HG03460 (cell line): ENCODE results near the gene SLC25A23.
"Not testable (repeated sequence)": the region's sequence is repeated elsewhere in the genome, so short reads cannot be mapped to it uniquely, and the experiment has no call there.

Experiments
- ATAC-seq: cut with Tn5 transposase; IDR thresholded peaks from one replicate; pipeline ENCODE4 v1.9.1; 2021; ENCODE audit not compliant: unreplicated experiment

SLC25A23 gene

GRCh38 chr19:6459262-6460098 lies at the start of gene SLC25A23:
TSS of gene SLC25A23 (minus strand) at chr19:6459792. CDS start at chr19:6459628, 164 bp downstream.
- peak; percentile 38 for ATAC-seq

- not testable (repeated sequence) for ATAC-seq
Observed at GRCh38 chr19:6508028-6508771, 48.6 kb upstream of the SLC25A23 start.

- no peak for ATAC-seq
Observed at GRCh38 chr19:6503407-6504201, 44.0 kb upstream of the SLC25A23 start.

DNA sequence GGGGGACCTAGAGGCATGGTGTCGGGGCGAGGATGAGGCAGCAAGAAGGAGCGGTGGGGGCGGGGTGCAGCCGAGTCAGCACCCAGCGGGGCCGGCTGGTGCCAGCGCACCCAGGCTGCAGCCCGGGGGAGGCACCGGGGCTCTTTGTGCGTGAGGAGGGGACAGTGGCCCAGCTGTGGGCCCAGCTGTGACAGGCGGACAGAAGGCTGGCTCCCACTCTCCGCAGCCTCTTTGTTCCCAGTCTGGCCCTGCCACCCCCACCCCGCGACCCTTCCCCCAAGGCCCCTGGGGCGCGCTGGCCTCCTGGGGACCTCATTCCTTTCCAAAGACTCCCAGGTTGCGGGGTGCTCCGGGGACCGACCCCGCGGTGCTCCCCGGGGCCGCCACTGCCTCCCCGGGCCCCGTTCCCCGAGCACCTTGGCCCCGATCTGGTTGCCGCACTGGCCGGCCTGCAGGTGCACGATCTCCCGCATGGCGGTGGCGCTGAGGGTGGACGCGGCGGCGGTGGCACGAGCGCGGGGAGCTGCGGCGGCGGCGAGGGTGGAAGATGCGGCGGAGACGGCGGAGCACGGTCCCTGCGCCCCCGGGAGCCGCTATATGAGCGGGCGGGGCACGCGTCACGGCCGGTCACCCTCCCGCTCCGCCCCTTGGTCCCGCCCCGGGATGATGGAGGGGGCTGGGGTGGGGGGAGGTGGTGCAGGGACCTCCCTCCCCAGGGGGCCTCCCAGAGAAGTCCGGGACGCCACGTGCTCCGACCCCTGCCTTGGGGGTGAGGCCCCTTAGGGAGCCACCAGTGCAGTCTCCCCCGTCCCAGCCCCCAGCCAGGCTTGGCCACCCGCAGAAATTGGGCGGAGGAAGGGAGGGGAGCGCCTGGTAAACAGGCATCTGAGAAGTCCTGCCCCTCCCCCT lies 42.4 kb upstream of the SLC25A23 start, which contains the start of gene TUBB4A:
Gene TUBB4A (minus strand): TSS at position 570 of the 909 bp plus-strand sequence. CDS start 97 bp downstream, at position 473.
- ATAC-seq = no peak

DNA sequence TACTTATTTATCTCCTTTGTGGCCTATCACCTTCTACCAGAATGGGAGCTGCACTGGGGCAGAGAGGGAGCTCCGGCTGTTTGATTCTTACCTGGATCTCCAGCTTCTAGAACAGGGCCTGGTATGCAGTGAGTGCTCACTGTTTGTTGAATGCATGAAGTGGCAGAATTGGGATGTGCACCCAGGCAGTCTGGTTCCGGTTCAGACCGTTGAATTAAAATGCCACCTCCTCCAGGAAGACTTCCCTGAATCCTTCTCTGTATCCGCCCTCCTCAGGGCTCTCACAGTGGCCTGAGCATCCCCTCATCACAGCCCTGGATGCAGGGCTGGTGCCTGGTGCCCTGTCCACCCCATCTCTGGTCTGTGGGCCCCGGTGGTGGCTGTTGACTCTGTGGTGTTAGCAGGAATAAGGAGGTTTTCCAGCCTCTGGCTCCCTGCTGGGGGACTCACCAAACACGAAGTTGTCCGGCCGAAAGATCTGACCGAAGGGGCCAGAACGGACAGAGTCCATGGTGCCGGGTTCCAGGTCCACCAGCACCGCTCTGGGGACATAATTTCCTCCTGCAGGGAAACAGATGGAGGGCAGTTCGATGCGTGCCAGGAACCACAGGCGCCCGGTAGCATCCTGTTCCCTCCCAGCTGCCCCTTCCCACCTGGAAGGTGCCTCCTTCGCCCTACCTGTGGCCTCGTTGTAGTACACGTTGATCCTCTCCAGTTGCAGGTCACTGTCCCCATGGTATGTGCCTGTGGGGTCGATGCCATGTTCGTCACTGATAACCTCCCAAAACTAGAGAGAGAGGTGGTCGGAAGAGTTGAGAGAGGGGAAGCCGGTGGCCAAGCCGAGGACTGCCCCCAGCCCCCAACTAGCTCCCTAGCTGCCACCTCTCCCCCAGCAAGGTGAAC lies 41.5 kb upstream of the SLC25A23 start:
- no peak for ATAC-seq

- ATAC-seq = no peak
Observed at GRCh38 chr19:6499052-6499790, 39.6 kb upstream of the SLC25A23 start.

DNA sequence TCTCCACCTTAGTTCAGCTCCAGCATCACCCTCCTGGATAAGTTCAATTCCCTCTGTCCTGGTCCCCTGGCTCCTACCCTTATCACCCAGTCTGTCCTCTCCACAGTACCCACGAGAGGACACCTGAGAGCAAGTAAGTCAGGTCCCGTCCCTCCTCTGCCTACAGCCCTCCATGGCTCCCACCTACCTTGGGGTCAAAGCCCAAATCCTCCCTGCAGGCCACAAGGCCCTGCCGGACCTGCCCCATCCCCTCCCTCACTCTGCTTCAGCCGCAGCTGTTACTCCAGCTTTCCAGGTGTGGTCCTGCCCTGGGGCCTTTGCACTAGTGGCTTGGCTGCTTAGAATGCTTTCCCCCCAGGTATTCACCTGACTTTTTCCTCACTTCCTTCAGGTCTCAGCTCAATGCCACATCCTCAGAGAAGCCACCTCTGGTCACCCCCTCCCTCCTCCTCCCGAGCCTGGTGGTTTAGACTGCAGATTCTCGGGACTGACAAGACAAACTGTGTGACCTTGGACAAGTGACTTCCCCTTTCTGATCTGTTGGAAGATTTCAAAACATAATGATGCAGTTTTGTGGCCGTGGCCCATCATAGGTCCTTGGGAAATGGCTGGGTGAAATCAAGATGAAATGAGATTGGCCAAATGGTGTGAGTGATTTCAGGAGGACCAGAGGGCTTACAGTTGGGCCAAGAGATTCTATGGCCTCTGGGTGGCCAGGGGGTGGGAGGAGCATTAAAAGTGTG lies 38.9 kb upstream of the SLC25A23 start:
- no peak for ATAC-seq

GRCh38 chr19:6495947-6496346 lies 36.4 kb upstream of the SLC25A23 start:
- ATAC-seq = no peak

DNA sequence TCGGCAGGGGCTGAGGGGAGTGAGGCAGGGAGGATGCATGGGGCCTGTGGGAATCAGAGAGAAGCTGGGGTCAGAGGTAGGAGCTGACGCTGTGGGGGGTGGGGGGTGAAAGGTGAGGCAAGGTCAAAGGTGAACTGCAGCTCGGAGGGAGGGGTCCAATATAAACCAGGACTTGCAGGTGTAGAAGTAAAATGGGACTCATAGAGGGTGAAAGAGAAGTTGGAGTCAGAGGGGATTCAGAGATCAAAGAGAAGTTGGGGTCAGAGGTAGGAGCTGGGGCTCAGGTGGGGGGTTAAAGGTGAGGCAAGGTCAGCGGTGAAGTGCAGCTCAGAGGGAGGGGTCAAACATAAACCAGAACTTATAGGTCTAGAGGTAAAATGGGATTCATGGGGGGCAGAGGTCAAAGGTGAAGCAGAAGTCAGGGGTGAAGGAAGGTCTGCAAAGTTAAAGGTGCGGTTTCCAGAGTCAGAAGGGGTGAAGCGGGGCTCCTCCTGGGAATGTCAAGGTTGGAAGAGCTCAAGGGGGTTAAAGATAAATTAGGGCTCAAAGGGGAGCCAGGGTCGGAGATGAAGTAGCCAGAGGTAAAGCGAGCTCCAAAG lies 34.9 kb upstream of the SLC25A23 start:
- no peak for ATAC-seq

- no peak for ATAC-seq
Observed at GRCh38 chr19:6491802-6492592, 32.4 kb upstream of the SLC25A23 start.

DNA sequence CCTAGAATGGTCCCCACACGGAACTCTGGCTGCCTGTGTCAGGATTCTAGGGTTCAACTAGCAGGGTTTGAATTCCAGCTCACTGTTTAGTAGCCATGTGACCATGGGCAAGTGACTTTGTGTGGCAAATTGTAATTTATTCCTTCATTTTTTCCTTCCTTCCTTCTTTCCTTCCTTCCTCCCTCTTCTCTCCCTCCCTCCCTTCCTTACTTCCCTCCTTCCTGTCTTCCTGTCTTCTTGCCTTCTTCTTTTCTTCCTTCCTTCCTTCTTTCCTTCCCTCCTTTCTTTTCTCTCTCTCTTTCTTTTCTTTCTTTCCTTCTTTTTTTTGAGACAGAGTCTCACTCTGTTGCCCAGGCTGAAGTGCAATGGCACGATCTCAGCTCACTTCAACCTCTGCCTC lies 30.5 kb upstream of the SLC25A23 start:
- ATAC-seq = no peak

DNA sequence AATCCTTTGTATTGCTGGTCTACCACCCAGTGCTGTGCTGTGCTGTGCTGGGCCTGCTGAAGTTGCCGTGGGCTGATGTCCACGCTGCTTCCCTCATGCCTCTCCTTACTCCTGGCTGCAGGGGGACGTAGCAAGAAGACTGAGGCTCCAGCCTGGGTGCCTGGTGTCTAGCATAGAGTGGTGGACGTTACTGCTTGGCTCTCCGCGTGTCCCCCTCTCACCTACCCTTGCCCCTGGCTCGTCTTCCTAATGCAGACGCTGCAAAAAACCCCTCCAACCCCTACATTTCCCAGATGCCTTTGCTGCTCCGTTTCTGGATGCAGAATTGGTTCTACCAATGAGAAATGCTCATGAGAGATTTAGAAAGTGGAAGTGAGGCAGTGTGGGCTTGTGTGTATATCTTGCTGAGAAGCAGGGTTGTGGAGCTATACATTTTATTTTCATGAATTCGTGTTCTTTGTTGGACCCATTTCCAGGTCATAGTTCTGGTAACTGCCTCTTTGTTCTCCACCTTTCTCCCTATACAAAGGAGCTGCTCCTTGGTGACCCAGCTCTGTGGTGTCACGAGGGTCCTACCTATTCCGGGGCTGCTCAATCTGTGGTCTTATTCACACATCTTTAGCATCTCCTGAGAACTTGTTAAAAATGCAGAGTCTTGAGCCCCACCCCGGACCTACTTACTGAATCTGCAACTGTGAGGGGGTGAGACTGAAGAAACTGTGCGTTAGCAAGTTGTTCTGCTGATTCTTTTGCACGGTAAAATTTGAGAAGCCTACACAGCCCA lies 29.9 kb upstream of the SLC25A23 start:
- ATAC-seq = no peak

DNA sequence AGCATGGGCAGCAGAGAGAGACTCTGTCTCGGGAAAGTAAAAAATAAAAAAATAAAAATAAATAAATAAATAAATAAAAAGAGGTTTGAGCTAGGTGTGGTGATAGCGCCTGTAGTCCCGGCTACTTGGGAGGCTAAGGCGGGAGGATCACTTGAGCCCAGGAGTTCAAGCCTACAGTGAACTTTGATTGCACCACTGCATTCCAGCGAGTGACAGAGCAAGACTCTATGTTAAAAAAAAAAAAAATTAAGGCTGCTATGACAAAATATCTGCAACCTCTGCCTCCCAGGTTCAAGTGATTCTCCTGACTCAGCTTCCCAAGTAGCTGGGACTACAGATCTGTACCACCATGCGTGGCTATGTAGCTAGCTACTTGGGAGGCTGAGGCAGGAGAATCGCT lies 25.2 kb upstream of the SLC25A23 start:
- ATAC-seq = no peak

GRCh38 chr19:6484230-6484629 lies 24.6 kb upstream of the SLC25A23 start:
- no peak for ATAC-seq

DNA sequence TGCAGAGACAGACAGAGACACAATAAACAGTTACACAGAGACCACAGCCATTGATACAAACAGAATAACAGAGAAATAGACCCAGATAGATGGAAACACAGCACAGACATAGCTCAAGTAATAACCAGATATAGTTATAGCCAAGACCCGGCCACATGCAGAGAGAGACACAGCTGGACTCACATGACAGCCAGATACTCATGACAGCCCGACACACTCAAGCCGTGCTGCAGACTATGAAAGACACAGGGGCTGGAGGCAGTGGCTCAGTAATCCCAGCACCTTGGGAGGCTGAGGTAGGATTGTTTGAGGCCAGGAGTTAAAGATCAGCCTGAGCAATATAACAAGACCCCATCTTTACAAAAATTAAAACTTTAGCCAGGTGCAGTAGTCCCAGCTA lies 23.6 kb upstream of the SLC25A23 start:
- no peak for ATAC-seq

DNA sequence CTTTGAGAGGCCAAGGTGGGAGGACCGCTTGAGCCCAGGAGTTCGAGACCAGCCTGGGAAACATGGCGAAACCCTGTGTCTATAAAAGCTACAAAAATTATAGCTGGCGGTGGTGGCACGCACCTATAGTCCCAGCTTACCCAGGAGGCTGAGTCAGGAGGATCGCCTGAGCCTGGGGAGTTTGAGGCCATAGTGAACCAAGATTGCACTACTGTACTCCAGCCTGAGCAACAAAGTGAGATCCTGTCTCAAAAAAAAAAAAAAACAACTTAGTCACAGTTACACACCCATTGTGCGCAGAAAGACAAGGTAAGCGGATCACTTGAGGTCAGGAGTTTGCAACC lies 22.7 kb upstream of the SLC25A23 start:
- ATAC-seq = no peak
